GM19455 (cell line): ENCODE results near the gene LSM8.
"Not testable (repeated sequence)": the region's sequence is repeated elsewhere in the genome, so short reads cannot be mapped to it uniquely, and the experiment has no call there.

Source experiments
- ATAC-seq: cut with Tn5 transposase; IDR thresholded peaks from one replicate; pipeline ENCODE4 v1.9.1; 2021; ENCODE audit not compliant: unreplicated experiment

The LSM8 gene

DNA sequence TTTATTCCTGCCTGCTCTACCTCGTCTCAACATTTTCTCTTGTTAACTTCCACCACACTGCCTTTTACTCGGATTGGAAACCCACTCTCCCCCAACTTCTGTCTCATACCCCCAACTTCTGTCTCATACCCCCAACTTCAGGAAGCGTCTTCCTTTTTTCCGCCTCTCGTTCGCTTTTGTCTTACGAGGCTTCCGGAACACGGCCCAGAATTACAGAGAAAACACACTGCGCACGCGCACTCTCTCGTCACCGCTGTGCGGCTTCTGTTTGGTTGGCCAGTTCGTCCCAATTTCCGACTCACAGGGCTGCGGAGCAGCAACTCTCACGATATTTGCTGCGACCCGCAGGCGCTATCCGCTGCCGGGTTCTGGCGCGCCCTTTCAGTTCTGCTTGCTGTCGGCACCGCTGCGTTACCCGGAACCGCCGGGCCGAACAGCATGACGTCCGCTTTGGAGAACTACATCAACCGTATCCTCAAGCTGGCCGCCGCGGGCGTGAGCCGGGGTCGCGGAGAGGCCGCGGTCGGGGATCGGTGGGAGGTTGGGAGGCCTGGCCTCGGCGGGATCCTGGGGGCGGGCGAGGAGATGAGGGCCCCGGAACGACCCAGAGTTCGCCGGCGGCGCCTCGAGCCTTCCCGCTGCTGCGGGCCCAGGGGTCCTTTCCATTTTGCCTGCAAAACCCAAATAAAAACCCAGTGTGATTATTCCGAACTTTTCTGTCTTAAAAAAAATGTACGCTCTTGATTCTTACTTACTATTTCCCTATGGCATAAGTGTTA, at the start of gene LSM8:
LSM8 (plus strand) TSS at position 379 of the 779 bp plus-strand sequence; CDS start at position 439, 60 bp downstream.
- peak; percentile 98 for ATAC-seq

DNA sequence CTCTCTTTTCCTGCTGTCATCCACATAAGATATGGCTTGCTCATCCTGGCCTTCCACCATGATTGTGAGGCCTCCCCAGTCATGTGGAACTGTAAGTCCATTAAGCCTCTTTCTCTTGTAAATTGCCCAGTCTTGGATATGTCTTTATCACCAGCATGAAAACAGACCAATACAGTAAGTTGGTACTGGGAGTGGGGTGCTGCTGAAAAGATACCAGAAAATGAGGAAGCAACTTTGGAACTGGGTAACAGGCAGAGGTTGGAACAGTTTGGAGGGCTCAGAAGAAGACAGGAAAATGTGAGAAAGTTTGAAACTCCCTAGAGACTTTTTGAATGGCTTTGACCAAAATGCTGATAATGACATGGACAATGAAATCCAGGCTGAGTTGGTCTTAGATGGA, 49.5 kb upstream of the LSM8 start:
- not testable (repeated sequence) for ATAC-seq

DNA sequence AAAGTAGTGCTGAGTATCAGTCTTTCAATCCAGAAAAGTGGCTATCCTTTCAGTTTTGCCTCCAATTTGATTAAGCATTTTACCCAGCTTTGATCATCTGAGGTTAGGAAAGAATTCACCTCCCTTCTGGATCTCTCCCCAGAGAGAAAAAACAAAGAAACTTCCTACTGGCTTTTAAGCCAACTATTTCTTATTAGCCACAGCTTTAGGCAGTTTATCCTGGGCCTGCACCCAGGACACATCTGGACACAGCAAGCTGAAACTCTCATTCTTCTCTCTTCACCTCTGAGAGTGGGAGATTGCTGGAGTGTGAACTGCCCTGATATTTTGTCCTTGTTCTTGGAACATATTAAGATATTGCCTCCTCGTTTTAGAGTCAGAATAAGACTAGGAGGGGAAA, 43.5 kb upstream of the LSM8 start:
- no peak for ATAC-seq

DNA sequence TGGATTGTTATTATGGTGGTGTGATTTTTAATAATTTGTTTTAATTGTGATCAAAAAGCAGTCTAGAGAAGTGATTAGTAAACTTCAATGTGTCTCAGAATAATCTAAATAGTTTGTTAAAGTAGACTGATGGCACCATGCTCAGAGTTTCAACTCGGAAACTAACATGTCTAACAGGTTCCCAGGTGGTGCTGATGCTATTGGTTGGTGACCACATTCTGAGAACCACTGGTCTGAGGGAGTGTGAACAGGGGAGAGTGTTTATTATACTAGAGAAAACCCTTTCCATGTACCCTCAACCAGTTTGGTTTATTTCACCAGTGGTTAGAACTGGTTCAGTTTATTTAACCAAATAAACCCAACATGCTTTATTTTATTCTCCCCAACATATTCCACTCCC, 42.0 kb upstream of the LSM8 start:
- no peak for ATAC-seq

DNA sequence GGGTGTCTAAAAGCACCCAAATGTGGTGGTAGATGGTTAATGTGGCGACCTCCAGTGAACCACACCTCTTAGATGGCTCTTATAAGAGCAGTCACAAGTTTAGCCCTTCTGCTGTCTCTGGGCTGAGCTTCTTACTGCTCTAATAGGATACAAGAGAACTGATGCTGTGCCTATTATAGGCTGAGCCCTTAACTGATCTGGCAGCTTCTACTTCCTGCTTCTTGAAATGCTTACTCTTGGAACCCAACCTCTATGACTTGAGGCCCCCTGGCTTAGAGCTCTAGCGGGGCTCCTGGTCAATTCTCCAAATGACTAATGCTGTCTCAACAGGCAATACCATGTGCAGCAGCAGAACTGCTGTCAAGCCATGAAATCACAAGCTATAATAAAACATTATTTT, 35.0 kb upstream of the LSM8 start:
- no peak for ATAC-seq

DNA sequence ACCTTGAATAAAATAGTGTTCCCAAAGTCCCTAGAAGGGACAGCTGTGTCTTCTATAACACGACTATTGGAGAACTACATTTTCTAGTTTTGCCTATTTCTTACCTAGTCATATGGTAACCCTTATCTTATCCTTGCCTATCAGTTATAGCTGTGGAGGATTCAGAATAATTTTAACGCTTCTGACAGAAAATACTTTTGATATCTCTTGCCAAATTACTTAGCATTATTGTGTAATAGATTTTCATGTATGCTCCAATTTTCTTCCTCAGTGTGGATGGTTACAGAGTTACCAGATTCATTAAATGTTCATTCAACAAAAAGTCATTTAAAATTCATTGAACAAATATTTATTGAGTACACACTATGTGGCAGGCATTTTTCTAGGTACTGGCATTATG, 34.6 kb upstream of the LSM8 start:
- ATAC-seq: no peak

DNA sequence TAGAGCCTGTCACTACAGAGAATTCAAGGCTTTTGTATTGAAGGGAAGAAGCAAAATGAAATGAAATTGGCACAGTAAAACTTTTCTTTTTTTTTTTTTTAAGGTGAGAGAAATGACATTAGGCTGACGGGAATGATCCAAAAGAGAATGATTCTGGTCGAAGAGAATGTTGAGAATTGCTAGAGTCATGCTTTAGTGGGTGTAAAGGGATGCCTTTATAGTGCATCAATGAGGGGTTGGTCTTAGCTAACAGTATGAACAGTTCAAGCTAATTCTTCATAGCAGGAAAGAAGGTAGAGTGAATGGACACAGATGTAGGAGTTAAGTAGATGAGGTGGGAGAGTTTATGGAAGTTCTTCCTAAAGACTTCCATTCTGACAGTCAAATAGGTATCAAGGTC, 32.3 kb upstream of the LSM8 start:
- no peak for ATAC-seq

DNA sequence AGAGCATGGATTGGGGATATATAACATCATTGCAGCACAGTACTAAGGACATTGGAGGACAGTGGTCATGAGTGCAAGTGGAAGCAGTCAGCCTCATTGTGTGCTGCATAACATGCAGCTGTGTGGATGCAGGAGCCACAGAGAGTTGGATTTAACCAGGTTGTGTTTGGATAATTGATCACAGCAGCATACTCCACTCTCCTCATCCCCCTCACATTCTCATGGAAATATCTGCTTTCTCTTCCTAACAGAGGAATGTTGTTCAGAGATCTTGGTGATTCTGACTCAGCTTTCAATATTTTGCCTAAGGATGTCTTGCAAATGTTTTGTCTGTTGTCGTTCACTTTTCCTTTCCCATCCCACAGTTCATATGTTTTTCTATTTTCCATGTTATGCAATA, 31.8 kb upstream of the LSM8 start:
- ATAC-seq: no peak

DNA sequence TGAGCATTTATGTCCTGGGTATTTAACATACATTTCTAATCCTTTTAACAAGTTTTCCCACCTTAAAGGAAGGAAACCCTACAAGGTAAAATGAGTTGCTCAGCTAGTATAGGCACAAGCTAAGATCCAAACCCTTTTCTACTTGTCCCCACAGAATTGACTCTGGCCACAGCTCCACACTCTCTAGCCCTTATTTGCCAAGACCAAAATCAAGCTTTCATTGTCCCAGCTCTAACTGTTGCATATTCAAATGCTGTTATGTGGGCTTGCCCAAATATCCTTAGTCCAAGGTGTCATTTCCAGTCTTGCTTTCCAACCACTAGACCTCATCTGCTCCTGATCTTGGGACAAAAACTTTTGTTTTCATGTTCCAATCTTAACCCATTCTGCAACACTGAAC, 31.3 kb upstream of the LSM8 start:
- ATAC-seq: no peak

DNA sequence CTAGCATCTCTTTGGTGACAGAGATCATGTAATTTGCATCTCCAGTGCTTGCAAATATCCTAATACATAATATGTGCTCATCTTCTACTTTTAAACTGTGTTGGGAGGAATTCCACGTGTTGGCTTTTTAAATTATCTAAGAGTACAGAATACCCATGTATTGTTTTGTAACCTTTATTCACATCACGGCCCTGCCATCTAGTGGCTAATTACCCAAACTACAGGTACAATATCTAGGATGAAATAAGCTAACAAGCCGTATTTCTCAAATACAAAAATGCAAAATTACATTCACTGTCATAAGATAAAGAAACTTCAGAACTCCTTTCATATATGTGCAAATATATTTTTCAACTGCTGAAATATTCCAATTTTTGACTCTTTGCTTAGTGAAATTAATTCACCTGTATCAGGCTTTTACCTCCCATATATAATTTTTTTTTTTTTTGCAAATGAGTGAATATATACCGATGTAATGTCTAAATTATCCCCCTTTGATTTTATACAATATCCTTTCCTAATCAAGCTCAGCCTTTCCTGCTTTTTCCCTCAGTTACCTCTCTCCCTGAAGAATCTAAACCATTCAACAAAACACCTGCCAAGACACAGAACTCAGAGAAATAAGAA, 30.3 kb upstream of the LSM8 start:
- ATAC-seq: no peak

DNA sequence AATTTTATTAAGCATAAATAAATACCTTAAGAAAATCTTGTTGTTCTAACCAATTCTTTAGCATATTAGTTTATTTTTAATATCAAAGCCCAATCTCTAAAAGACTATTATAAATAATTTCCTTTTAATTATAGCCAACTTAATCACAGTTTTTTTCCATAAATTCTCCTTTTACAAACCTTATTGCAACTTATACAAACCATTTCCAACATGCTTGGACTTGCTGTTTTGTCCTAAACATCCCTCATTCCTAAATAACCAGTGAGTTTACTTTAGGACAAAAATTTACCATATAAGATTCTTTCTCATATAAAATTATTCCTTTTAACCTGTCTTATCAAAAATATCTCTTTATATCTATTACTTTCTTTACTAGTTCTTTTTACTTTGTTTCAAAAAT, 25.2 kb upstream of the LSM8 start:
- no peak for ATAC-seq

DNA sequence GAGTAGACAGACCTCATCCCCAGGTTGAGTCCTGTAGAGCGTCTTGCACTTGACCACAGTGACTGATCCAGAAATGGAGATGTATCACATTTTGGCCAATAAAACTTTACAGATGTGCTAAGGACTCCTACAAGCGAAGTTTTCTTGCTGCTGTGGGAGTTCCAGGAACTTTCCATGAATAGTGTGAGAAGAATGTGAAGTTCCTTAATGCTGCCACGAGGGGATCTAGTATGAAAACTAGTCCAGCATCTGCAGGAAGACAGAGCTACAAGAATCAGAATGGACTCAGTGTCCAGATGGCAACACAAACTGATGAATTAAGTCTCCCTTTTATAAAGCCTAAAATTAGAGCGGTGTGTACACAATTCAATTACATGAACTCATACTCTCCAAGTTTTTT, 14.8 kb upstream of the LSM8 start:
- ATAC-seq: no peak

DNA sequence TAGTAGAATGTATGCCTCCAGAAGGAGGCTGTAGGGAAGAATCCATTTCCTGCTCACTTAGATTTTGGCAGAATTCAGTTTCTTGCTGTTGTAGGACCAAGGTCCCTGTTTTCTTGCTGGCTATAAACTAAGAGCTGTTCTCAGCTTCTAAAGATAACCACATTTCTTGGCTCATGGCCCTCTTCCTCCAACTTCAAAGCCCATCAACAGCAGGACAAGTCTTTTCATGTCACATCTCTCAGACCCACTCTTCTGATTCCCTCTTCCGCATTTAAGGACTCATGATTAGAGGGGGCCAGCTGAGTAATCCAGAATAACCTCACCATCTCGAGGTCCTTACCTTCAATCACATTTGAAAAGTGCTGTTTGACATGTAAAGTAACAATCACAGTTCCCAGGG, 8.2 kb upstream of the LSM8 start:
- no peak for ATAC-seq

DNA sequence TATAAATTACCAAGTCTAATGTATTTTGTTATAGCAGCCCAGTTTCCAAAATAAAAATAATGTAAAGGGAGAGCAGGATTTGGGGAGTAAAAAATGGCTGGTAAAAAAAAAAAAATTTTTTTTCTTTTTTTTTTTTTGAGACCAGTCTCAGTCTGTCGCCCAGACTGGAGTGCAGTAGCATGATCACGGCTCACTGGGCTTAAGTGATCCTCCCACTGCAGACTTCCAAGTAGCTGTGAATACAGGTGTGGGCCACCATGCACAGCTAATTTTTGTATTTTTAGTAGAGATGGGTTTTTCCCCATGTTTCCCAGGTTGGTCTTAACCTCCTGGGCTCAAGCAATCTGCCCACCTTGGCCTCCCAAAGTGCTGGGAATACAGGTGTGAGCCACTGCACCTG, 4.8 kb upstream of the LSM8 start:
- ATAC-seq: no peak

DNA sequence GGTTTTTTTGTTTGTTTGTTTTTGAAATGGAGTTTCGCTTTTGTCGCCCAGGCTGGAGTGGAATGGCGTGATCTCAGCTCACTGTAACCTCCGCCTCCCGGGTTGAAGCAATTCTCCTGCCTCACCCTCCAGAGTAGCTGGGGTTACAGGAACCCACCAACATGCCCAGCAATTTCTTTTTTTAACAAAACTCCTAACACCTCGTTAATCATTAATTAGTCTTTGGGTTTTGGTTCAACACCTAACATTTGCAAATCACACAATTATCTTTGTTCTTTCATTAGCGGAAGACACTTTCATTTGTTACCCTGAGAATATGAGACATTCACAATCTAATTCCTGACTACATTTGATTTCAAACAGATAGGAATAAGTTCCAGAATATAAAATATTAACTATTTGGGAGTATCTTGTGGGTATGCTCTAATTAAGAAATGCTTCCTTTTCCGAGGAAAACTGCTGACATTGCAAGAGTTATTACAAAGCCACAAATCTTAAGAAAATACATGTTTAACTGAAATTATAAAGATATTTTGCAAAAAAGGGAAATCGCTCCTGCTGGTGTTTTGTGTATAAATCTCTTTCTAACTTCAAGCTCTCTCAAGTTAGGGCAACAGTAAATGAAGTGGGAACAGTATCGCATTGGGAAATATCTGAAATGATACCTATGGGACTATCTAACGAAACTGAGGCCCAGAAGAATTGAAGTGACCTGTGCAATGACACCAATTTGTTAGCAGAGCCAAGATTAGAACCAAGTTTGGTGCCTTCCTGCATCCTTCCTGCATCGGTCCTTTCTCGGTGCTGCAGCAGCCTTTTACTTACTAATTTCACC, 1.2 kb upstream of the LSM8 start:
- no peak for ATAC-seq

DNA sequence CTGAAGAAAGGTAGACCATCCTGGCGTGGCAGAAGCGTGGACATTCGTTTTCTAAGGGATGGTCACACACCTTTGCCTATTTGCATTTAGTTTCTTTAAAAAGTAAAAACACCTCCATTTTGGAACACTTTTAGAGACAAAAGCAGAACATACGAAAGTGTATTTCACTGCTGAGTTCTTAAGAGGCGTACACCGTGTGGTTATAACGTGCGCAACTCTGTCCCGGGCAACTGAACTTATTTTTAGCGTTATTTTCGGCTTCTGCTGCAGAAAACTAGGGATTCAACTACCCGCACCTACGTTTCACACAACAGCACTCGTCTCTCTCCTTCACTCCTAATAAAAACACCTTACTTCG, 557 bp upstream of the LSM8 start:
- ATAC-seq: peak; percentile 2

DNA sequence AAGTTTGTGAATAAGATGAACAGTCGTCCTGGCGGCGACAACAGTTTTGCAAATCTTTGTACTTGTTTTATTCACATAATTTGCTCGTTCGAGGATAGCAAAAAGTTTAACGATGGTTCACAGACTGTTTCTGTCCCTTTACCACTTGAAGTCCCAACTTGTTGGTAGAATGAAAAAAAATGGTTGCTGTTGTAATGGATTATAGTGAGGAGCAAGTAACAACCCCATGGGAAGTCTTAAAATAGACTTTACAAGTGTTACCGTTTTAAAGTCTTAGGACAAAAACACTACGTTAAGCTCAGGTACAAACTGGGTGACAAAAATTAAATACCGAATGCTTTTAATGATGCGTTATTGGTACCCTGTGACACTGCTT, 589 bp downstream of the LSM8 start:
- ATAC-seq: no peak

DNA sequence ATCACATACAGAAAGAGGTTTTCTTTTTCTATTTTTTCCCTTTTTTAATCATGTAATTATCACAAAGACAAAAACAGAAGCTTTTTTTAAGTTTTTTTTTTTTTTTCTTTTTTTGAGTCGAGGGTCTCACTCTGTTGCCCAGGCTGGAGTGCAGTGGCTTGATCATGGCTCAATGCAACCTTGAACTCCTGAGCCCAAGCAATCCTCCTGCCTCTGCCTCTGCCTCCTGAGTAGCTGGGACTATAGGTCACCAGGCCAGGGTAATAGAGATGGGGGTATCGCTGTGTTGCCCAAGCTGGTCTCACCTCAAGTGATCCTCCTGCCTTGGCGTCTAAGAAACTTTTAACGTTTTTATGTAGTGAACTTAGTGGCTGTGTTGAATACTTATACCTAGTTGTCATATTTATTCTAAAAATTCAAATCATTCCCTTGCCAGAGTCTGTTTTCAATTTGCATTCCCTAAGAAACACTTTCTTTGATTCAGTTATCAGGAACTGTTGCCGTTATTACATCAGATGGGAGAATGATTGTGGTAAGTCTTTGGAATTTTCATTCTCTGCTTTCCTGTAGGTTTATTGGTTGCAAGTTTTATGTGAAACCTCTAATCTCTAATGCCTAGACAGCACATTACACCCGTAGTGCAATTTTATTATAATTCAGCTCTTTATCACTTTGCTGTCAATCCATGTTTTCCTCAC, 1.3 kb downstream of the LSM8 start:
- ATAC-seq: no peak

DNA sequence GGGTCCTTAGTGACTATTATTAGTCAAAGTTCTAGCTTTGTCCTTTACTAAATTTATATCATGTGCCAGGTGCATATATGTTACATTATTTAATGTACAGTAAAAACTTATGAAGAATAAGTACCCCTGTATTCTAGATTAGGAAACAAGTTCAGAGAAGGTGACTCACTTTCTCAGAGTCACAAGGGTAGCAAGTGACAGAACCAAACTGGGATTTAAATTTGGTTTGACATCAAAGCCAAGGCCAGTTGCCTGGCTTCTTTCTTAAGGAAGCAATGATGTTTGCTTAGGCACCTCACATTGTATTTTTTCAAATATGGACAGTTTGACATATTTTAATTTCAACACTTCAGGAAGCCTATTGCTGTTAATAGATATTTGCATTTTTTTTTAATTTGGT, 2.5 kb downstream of the LSM8 start:
- no peak for ATAC-seq

DNA sequence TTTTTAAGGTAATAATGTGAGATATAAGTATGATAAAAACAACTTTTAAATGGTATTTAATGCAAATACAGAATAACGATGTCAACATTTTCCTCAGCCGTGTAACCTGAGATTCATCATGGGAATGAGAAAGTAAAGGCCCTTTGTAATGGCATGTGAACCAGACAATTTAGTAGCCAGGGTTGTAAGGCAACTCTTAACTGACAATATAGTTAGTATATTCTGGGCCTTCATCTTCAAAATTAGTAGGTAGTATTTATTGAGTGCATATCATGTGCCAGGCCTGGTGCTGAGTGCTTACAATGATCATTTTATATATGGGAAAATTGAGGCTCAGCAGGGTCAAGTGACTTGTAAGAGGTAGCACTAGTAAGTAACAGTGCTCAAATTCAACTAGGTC, 10.6 kb downstream of the LSM8 start:
- ATAC-seq: no peak

DNA sequence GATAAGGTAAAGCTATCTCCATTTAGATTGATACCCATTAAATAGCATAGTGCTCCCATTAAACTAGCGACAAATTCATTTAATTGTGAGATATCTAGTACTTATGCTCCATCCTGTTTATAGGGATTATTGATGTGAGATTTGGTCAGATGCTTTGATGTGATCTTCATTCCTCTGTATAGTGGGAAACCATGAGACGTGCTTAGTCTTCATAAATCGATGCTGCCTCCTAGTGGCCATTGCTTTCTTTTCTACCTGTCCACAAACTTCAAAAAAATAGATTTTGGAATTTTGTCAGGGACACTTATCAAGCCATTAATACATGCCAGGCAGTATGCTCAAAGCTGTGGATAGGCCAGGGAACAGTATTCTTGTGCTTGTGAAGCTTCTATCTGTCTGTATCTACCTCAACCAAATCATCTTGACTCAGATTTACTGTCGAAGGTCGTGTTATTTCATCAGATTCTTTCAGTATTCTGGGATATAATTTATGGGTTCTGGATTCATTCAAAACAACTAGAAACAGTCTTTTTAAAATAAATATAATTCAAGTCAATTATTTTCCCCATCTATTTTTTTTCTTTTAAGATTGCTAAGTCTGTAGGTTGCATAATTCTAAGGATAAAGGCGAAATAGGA, 12.0 kb downstream of the LSM8 start:
- peak; percentile 77 for ATAC-seq
